ENCODE data around the gene TSPAN3. TPM values are rescaled to one million over a fixed set of nuclear protein-coding genes. Genes with fewer than 3 reads are reported as not detected.

The TSPAN3 gene
- total and polyA plus RNA-seq, 2 donors = 108 to 127 TPM

DNA sequence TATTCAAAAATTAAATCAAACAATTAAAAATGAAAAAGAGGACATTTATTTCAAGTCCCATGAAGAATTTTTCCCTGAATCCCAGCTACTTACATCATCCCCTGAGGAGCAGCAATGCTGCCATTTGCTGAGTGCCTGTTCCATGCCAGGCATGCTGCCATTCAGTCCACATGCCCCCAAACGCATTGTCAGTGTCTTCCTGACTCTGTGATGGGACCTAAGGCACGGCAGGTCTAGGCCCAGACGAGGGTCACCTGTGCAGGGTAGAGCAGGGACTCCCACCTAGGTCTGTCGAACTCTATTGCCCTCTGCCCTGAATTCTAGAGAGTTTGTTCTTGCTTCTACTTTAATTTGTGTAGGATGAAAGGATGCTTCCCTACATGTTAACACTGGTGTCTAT is 68.9 kb downstream of the TSPAN3 start:
- Histone ChIP-seq H3K4me1 (ENCODE audit: control insufficient read depth in 2 of 2, insufficient read depth in 2 of 2, low read length in 2 of 2) (peaks cover 15 to 44% of the 10 kb centered on the region in 2 donors), H3K4me3 (ENCODE audit: low read length in 2 of 2) (no peak overlapping the region), H3K27me3 (ENCODE audit: control insufficient read depth in 2 of 2, insufficient read depth in 1 of 2, low read length in 1 of 2) (no peaks in the 10 kb centered on the region), H3K27ac (ENCODE audit: low read depth in 1 of 2, low read length in 1 of 2) (no peak overlapping the region), H3K36me3 (ENCODE audit: control insufficient read depth in 2 of 2, insufficient read depth in 2 of 2, low read length in 1 of 2) (peaks cover 0 to 4% of the 10 kb centered on the region in 2 donors), H3K9me3 (ENCODE audit: control insufficient read depth in 2 of 2, insufficient read depth in 1 of 2, low read length in 1 of 2) (no peaks in the 10 kb centered on the region)
- 93% methylated on average over 4 of the region's 4 CpGs for WGBS
- DNase-seq (ENCODE audit: low read depth in 6 of 9, low spot score in 9 of 9) = no peak

- Histone ChIP-seq H3K36me3 (ENCODE audit: control insufficient read depth in 2 of 2, insufficient read depth in 2 of 2, low read length in 1 of 2) (peaks cover 0 to 4% of the 10 kb centered on the region in 2 donors), H3K4me3 (ENCODE audit: low read length in 2 of 2) (no peak overlapping the region), H3K4me1 (ENCODE audit: control insufficient read depth in 2 of 2, insufficient read depth in 2 of 2, low read length in 2 of 2) (peaks cover 18 to 50% of the 10 kb centered on the region in 2 donors), H3K9me3 (ENCODE audit: control insufficient read depth in 2 of 2, insufficient read depth in 1 of 2, low read length in 1 of 2) (no peaks in the 10 kb centered on the region), H3K27me3 (ENCODE audit: control insufficient read depth in 2 of 2, insufficient read depth in 1 of 2, low read length in 1 of 2) (no peaks in the 10 kb centered on the region), H3K27ac (ENCODE audit: low read depth in 1 of 2, low read length in 1 of 2) (no peak overlapping the region)
- DNase-seq (ENCODE audit: low read depth in 6 of 9, low spot score in 9 of 9) = no peak
- WGBS = 95% methylated on average over 4 of the region's 4 CpGs
These were observed 69.6 kb downstream of the TSPAN3 start for GRCh38 chr15:77001351-77001750.

GRCh38 chr15:76999996-77000395 is 70.9 kb downstream of the TSPAN3 start:
- Histone ChIP-seq H3K27me3 (ENCODE audit: control insufficient read depth in 2 of 2, insufficient read depth in 1 of 2, low read length in 1 of 2) (no peaks in the 10 kb centered on the region), H3K27ac (ENCODE audit: low read depth in 1 of 2, low read length in 1 of 2) (no peak overlapping the region), H3K36me3 (ENCODE audit: control insufficient read depth in 2 of 2, insufficient read depth in 2 of 2, low read length in 1 of 2) (peaks cover 0 to 4% of the 10 kb centered on the region in 2 donors), H3K9me3 (ENCODE audit: control insufficient read depth in 2 of 2, insufficient read depth in 1 of 2, low read length in 1 of 2) (no peaks in the 10 kb centered on the region), H3K4me3 (ENCODE audit: low read length in 2 of 2) (no peak overlapping the region), H3K4me1 (ENCODE audit: control insufficient read depth in 2 of 2, insufficient read depth in 2 of 2, low read length in 2 of 2) (peaks cover 26 to 64% of the 10 kb centered on the region in 2 donors)
- DNase-seq (ENCODE audit: low read depth in 6 of 9, low spot score in 9 of 9) = no peak
- 91% methylated on average over 2 of the region's 2 CpGs for WGBS

GRCh38 chr15:76998663-76999285 is 72.1 kb downstream of the TSPAN3 start:
- Histone ChIP-seq H3K36me3 (ENCODE audit: control insufficient read depth in 2 of 2, insufficient read depth in 2 of 2, low read length in 1 of 2) (peaks cover 0 to 4% of the 10 kb centered on the region in 2 donors), H3K9me3 (ENCODE audit: control insufficient read depth in 2 of 2, insufficient read depth in 1 of 2, low read length in 1 of 2) (no peaks in the 10 kb centered on the region), H3K4me1 (ENCODE audit: control insufficient read depth in 2 of 2, insufficient read depth in 2 of 2, low read length in 2 of 2) (peaks cover 33 to 73% of the 10 kb centered on the region in 2 donors), H3K27ac (ENCODE audit: low read depth in 1 of 2, low read length in 1 of 2) (no peak overlapping the region), H3K27me3 (ENCODE audit: control insufficient read depth in 2 of 2, insufficient read depth in 1 of 2, low read length in 1 of 2) (no peaks in the 10 kb centered on the region), H3K4me3 (ENCODE audit: low read length in 2 of 2) (no peak overlapping the region)
- no peak for DNase-seq (ENCODE audit: low read depth in 6 of 9, low spot score in 9 of 9)
- WGBS = 87% methylated on average over 8 of the region's 8 CpGs

DNA sequence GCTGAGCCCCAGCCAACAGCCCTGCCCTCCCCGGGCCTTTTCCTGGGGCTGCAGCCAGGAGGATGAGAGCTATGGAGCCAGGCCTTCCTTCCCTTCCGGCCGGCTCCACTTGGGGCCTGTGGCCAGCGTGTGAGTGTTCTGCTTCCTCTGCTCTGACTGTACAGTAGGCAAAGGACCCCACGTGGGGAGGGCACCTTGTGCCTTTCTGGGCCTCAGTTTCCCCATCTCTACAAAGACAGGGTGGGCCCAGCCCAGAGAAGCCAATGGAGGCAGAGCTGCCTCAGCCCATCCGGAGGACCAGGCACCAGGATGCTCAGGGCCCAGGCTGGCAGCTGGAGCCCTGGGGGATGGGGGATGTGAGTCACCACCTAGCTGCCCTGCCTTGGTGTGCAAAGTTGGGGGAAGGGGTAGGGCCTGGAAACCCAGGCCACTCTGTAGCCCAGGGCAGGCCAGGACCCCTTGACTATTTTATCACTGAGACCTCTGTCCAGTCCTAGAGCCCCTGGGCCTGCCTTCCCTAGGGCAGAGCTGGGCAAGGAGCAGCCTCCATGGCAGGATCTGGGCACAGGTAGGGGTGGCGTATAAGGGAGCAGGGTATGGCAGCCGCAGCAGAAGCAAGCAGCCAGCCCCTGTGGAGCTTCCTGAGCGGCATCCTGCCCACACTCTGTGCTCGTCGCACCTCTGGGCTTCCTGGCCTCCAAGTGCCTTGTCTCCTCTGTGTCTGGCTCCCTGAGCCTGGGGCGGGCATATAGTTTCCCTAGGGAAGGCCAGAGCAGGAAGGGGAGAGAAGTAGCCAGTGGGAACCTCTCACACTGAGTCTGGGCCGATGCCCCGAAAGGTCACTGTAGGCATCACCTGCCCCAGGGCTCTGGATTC is 74.1 kb downstream of the TSPAN3 start:
- Histone ChIP-seq H3K4me1 (ENCODE audit: control insufficient read depth in 2 of 2, insufficient read depth in 2 of 2, low read length in 2 of 2) (peaks cover 18 to 54% of the 10 kb centered on the region in 2 donors), H3K9me3 (ENCODE audit: control insufficient read depth in 2 of 2, insufficient read depth in 1 of 2, low read length in 1 of 2) (no peaks in the 10 kb centered on the region), H3K27me3 (ENCODE audit: control insufficient read depth in 2 of 2, insufficient read depth in 1 of 2, low read length in 1 of 2) (no peaks in the 10 kb centered on the region), H3K27ac (ENCODE audit: low read depth in 1 of 2, low read length in 1 of 2) (peak overlapping the region; percentile 18 to 25), H3K4me3 (ENCODE audit: low read length in 2 of 2) (peak overlapping the region; percentile 50 to 59), H3K36me3 (ENCODE audit: control insufficient read depth in 2 of 2, insufficient read depth in 2 of 2, low read length in 1 of 2) (peaks cover 0 to 4% of the 10 kb centered on the region in 2 donors)
- no peak for DNase-seq (ENCODE audit: low read depth in 6 of 9, low spot score in 9 of 9)
- WGBS = 80% methylated on average over 14 of the region's 14 CpGs

GRCh38 chr15:76996076-76996525 is 74.8 kb downstream of the TSPAN3 start:
- Histone ChIP-seq H3K4me1 (ENCODE audit: control insufficient read depth in 2 of 2, insufficient read depth in 2 of 2, low read length in 2 of 2) (peaks cover 18 to 51% of the 10 kb centered on the region in 2 donors), H3K4me3 (ENCODE audit: low read length in 2 of 2) (peak overlapping the region; percentile 50 to 59), H3K27me3 (ENCODE audit: control insufficient read depth in 2 of 2, insufficient read depth in 1 of 2, low read length in 1 of 2) (no peaks in the 10 kb centered on the region), H3K27ac (ENCODE audit: low read depth in 1 of 2, low read length in 1 of 2) (peak overlapping the region in 1 of 2 donors; percentile 97), H3K9me3 (ENCODE audit: control insufficient read depth in 2 of 2, insufficient read depth in 1 of 2, low read length in 1 of 2) (no peaks in the 10 kb centered on the region), H3K36me3 (ENCODE audit: control insufficient read depth in 2 of 2, insufficient read depth in 2 of 2, low read length in 1 of 2) (peaks cover 0 to 2% of the 10 kb centered on the region in 2 donors)
- no peak for DNase-seq (ENCODE audit: low read depth in 6 of 9, low spot score in 9 of 9)
- WGBS = 82% methylated on average over 9 of the region's 9 CpGs

DNA sequence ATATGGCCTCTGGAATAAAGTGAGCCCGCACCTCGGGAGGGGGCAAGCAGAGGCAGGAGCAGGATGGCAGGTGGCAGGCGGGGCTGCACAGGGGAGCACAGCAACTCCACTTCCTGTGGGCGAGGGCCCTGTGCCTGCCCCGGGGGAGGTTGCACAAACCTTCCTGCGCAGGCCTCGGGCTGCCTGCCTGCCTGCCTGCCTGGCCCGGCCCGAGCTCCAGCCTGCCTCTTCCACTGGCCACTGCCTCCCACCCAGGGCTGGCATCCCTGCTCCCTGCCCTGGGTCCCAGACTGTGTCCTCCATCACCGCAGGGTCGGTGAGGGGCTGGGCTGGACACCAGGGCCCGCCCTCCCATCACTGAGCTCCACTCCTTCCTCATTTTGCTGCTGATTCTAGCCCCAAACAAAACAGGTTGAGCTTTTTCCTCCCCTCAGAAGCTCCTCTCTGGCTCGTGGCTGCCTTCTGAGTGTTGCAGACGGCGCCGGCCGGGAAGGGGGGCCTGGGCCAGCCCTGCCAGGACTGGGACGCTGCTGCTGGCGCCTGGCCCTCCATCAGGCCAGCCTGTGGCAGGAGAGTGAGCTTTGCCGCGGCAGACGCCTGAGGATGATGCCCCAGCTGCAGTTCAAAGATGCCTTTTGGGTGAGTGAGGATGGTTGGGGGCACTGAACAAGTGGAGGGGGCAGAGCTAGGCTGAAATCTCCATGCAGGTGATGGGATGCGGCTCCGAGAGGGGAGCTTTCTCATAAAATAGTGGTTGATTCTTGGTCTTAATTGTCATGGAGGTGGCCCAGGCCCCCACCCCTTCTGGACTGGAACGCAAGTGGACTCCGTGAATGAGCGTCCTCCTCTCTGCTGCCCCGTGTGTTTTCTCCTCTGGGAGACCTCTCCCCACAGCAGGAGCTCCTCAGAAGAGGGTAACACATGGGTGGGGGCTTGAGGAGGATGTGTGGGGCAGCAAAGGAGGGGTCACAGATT is 75.7 kb downstream of the TSPAN3 start, which contains the start of gene PSTPIP1:
PSTPIP1 (plus strand) TSS at position 156 of the 975 bp plus-strand sequence; CDS start at position 604, 448 bp downstream.
- Histone ChIP-seq H3K9me3 (ENCODE audit: control insufficient read depth in 2 of 2, insufficient read depth in 1 of 2, low read length in 1 of 2) (no peaks in the 10 kb centered on the region), H3K4me3 (ENCODE audit: low read length in 2 of 2) (peak within 1 kb of the TSS; percentile 50 to 59), H3K4me1 (ENCODE audit: control insufficient read depth in 2 of 2, insufficient read depth in 2 of 2, low read length in 2 of 2) (peaks cover 18 to 49% of the 10 kb centered on the region in 2 donors), H3K27ac (ENCODE audit: low read depth in 1 of 2, low read length in 1 of 2) (peak within 1 kb of the TSS; percentile 91 to 97), H3K27me3 (ENCODE audit: control insufficient read depth in 2 of 2, insufficient read depth in 1 of 2, low read length in 1 of 2) (no peaks in the 10 kb centered on the region), H3K36me3 (ENCODE audit: control insufficient read depth in 2 of 2, insufficient read depth in 2 of 2, low read length in 1 of 2) (no peaks in the 10 kb centered on the region)
- 10% methylated on average over 28 of the region's 28 CpGs for WGBS
- DNase-seq (ENCODE audit: low read depth in 6 of 9, low spot score in 9 of 9) = peak in 8 of 9 donors; percentile 50 to 88 (median 64)

GRCh38 chr15:76994496-76994895 is 76.4 kb downstream of the TSPAN3 start:
- peak overlapping the region in 1 of 2 donors; percentile 50 for H3K4me3 ChIP-seq (ENCODE audit: low read length in 2 of 2)
- 95% methylated on average over 6 of the region's 6 CpGs for WGBS
- peaks cover 18 to 45% of the 10 kb centered on the region in 2 donors for H3K4me1 ChIP-seq (ENCODE audit: control insufficient read depth in 2 of 2, insufficient read depth in 2 of 2, low read length in 2 of 2)
- H3K27me3 ChIP-seq (ENCODE audit: control insufficient read depth in 2 of 2, insufficient read depth in 1 of 2, low read length in 1 of 2) = no peaks in the 10 kb centered on the region
- no peaks in the 10 kb centered on the region for H3K9me3 ChIP-seq (ENCODE audit: control insufficient read depth in 2 of 2, insufficient read depth in 1 of 2, low read length in 1 of 2)
- no peak for DNase-seq (ENCODE audit: low read depth in 6 of 9, low spot score in 9 of 9)
- H3K36me3 ChIP-seq (ENCODE audit: control insufficient read depth in 2 of 2, insufficient read depth in 2 of 2, low read length in 1 of 2) = no peaks in the 10 kb centered on the region
- peak overlapping the region; percentile 89 to 91 for H3K27ac ChIP-seq (ENCODE audit: low read depth in 1 of 2, low read length in 1 of 2)
